ENCODE measurements around the gene ABCG5.

- TF ChIP-seq CTCF (optimal IDR thresholded peaks at IDR 0.05 in 1 of 3, IDR thresholded peaks at IDR 0.05 in 1 of 3, conservative IDR thresholded peaks at IDR 0.05 in 1 of 3; ENCODE audit: extremely low read depth in 1 of 3, insufficient read depth in 2 of 3, low read length in 3 of 3) (no peak), EZH2 (IDR thresholded peaks at IDR 0.05; ENCODE audit: low read length) (no peak)
These were observed 48.5 kb downstream of the ABCG5 start for GRCh38 chr2:43790147-43790546.
